CD14-positive monocyte (primary cell): ENCODE data around the gene NEK10. TPM values are rescaled to one million over a fixed set of nuclear protein-coding genes. Genes with fewer than 3 reads are reported as not detected.

ENCODE experiments used
- DNase-seq, 3 donors: peaks; one replicate each; pipeline ENCODE4 v3.0.0-alpha.2; 2011 to 2022
- H2AFZ ChIP-seq: 2 replicates; pipeline ENCODE4 v1.6.0; 2012; ENCODE audit warnings: mild to moderate bottlenecking, low read depth, low read length, inconsistent platforms; ENCODE audit not compliant: insufficient read depth, poor library complexity, severe bottlenecking
- H3K27ac ChIP-seq, 2 donors: 1 replicate in 1 of 2; 2 replicates in 1 of 2; pipeline ENCODE4 v1.5.1; 2012 to 2013; ENCODE audit warnings: low read length in 2 of 2, control low read depth in 1 of 2, inconsistent platforms in 1 of 2, low read depth in 1 of 2, mild to moderate bottlenecking in 1 of 2
- H3K27me3 ChIP-seq, 2 donors: one replicate each; pipeline versions ENCODE4 v1.6.0 to v1.6.1; 2011 to 2013; ENCODE audit warnings: low read length in 2 of 2; ENCODE audit not compliant: control insufficient read depth in 2 of 2, insufficient read depth in 2 of 2
- H3K36me3 ChIP-seq, 2 donors: replicated peaks in 1 of 2; 1 replicate in 1 of 2; 2 replicates in 1 of 2; pipeline versions ENCODE4 v1.5.1 to v1.6.1; 2012 to 2013; ENCODE audit warnings: low read length in 2 of 2, control low read depth in 1 of 2, inconsistent platforms in 1 of 2, mild to moderate bottlenecking in 1 of 2; ENCODE audit not compliant: insufficient read depth in 2 of 2, control insufficient read depth in 1 of 2
- H3K4me1 ChIP-seq, 2 donors: 1 replicate in 1 of 2; 2 replicates in 1 of 2; pipeline versions ENCODE4 v1.5.1 to v1.6.1; 2012 to 2013; ENCODE audit warnings: low read length in 2 of 2, control low read depth in 1 of 2, inconsistent platforms in 1 of 2, mild to moderate bottlenecking in 1 of 2, moderate library complexity in 1 of 2; ENCODE audit not compliant: insufficient read depth in 2 of 2, control insufficient read depth in 1 of 2
- H3K4me2 ChIP-seq: replicated peaks from 2 replicates; pipeline ENCODE3; 2012; ENCODE audit warnings: low read length, moderate library complexity, mild to moderate bottlenecking; ENCODE audit not compliant: poor library complexity, severe bottlenecking; ENCODE audit errors: extremely low read depth
- H3K4me3 ChIP-seq, 3 experiments: fragments of 200-600 bp in 1 of 3; sonication (generic) in 1 of 3; replicated peaks in 1 of 3; 1 replicate in 2 of 3; 2 replicates in 1 of 3; pipeline ENCODE4 v1.5.1; 2011 to 2013; ENCODE audit warnings: low read length in 3 of 3, mild to moderate bottlenecking in 3 of 3, control low read depth in 2 of 3, low read depth in 2 of 3, inconsistent platforms in 1 of 3, moderate library complexity in 1 of 3
- H3K79me2 ChIP-seq: 2 replicates; pipeline ENCODE4 v1.6.0; 2012; ENCODE audit warnings: mild to moderate bottlenecking, control low read depth, inconsistent platforms, low read length, moderate library complexity; ENCODE audit not compliant: insufficient read depth
- H3K9ac ChIP-seq: 2 replicates; pipeline ENCODE4 v1.6.0; 2017; ENCODE audit warnings: low read length, mild to moderate bottlenecking; ENCODE audit not compliant: insufficient read depth, poor library complexity, severe bottlenecking
- H3K9me3 ChIP-seq, 2 donors: replicated peaks in 1 of 2; 1 replicate in 1 of 2; 2 replicates in 1 of 2; pipeline versions ENCODE4 v1.5.1 to v1.6.1; 2012 to 2013; ENCODE audit warnings: low read length in 2 of 2, control low read depth in 1 of 2; ENCODE audit not compliant: control insufficient read depth in 1 of 2, insufficient read depth in 1 of 2
- H4K20me1 ChIP-seq: 2 replicates; pipeline ENCODE4 v1.6.0; 2012; ENCODE audit warnings: mild to moderate bottlenecking, low read length, control low read depth, moderate library complexity; ENCODE audit not compliant: insufficient read depth
- H3K27ac Mint-ChIP-seq, 7 donors: one replicate each; pipeline ENCODE4 v1.8.0; 2020; ENCODE audit warnings: mild to moderate bottlenecking in 7 of 7, mixed read lengths in 7 of 7, moderate library complexity in 6 of 7, inconsistent platforms in 2 of 7
- H3K27me3 Mint-ChIP-seq, 3 donors: one replicate each; pipeline ENCODE4 v1.8.0; 2021 to 2022; ENCODE audit warnings: low read depth in 3 of 3, mild to moderate bottlenecking in 3 of 3, mixed read lengths in 3 of 3, moderate library complexity in 3 of 3, inconsistent platforms in 1 of 3
- H3K36me3 Mint-ChIP-seq, 2 donors: one replicate each; pipeline ENCODE4 v1.8.0; 2020; ENCODE audit warnings: mixed read lengths in 2 of 2, inconsistent platforms in 1 of 2, mild to moderate bottlenecking in 1 of 2
- H3K4me1 Mint-ChIP-seq: one replicate; pipeline ENCODE4 v1.8.0; 2020; ENCODE audit warnings: mild to moderate bottlenecking, mixed read lengths
- H3K4me3 Mint-ChIP-seq, 2 donors: one replicate each; pipeline ENCODE4 v1.8.0; 2020; ENCODE audit warnings: mild to moderate bottlenecking in 2 of 2, mixed read lengths in 2 of 2, moderate library complexity in 1 of 2
- H3K9me3 Mint-ChIP-seq, 7 donors: one replicate each; pipeline ENCODE4 v1.8.0; 2020 to 2022; ENCODE audit warnings: mixed read lengths in 7 of 7, mild to moderate bottlenecking in 6 of 7, moderate library complexity in 6 of 7, inconsistent platforms in 2 of 7
- WGBS: methylation state at CpG from one replicate; pipeline ENCODE4 v1.1.5; 2013; ENCODE audit warnings: missing lambda C conversion rate; ENCODE audit not compliant: insufficient coverage; 5-methylcytosine and 5-hydroxymethylcytosine counted together
- intact Hi-C, 2 donors: fragments of 100-400 bp; cut with micrococcal nuclease; formaldehyde crosslinking; loops; one replicate each; pipeline versions ENCODE4 v1.15.0 to v1.15.1; 2023
- polyA plus RNA-seq, 3 donors: library from polyadenylated mRNA; depleted of rRNA in 1 of 3; unstranded in 2 of 3; stranded (reverse) in 1 of 3; fragments of 300-500 nt in 2 of 3; fragments of >200 nt in 1 of 3; fragmentation: Illumina TruSeq in 2 of 3; gene quantifications; 1 replicate in 2 of 3; 2 replicates in 1 of 3; pipeline ENCODE4 v1.2.3, GENCODE V29; 2012 to 2021
- TF ChIP-seq, protein P1 (sequence below): fragments of 200-600 bp; IDR thresholded peaks from one replicate; pipeline ENCODE4 v1.8.0; 2022; ENCODE audit warnings: antibody characterized with exemption, mild to moderate bottlenecking

Gene NEK10
- polyA plus RNA-seq, 3 donors: not detected

DNA sequence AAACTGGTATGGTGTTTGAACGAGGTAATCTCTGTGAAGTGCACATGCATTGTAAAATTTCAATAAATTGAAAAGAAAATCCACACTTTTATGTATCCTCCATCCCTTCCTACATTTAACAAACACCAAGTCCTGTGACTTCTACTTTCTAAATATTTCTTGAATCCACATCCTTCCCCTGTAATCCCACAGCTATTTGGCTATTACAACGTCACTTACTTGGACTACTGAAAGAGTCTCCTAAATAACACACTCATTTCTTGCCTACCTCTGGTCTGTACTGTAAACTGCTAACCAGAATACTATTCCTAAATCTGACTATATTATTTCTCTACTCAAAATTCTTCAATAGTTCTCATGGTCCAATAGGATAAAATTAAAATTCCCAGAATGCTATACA lies 176.1 kb downstream of the NEK10 start:
- WGBS: 83% methylated on average over 1 of the region's 2 CpGs
- no peaks in the 10 kb centered on the region for H4K20me1 ChIP-seq

DNA sequence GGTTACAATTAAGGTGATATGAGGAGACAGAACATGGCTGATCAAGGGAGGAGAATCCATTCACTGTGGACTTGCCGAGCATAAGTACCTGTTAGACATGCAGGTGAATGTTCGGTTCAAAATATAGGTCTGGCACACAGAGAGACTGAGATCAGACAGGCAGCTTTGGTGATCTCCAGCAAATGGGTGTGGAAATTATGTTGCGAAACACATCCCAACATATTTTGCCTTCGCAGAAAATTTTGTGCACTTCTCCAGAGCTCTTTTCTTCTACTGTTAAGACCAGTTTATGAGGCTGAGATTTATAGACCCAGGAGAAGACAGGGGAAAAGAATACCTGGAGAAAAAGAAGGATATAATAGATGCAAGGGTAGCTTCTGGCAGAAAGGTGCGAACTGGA lies 183.2 kb downstream of the NEK10 start:
- Mint-ChIP-seq H3K27me3 (peaks cover 0 to 3% (median 0%) of the 10 kb centered on the region in 3 donors), H3K27ac (no peak overlapping the region), H3K4me1 (no peaks in the 10 kb centered on the region), H3K9me3 (peaks cover 0 to 2% (median 0%) of the 10 kb centered on the region in 7 donors), H3K4me3 (no peak overlapping the region), H3K36me3 (no peaks in the 10 kb centered on the region)
- Histone ChIP-seq H4K20me1 (no peaks in the 10 kb centered on the region), H3K9ac (no peak overlapping the region), H3K9me3 (no peaks in the 10 kb centered on the region), H3K4me3 (no peak overlapping the region), H2AFZ (no peak overlapping the region), H3K79me2 (no peaks in the 10 kb centered on the region), H3K27me3 (no peaks in the 10 kb centered on the region), H3K36me3 (no peaks in the 10 kb centered on the region), H3K27ac (no peak overlapping the region), H3K4me1 (no peaks in the 10 kb centered on the region), H3K4me2 (no peak overlapping the region)
- no peak for DNase-seq
- WGBS: 83% methylated on average over 2 of the region's 5 CpGs
- intact Hi-C loops: no loop called here
- TF ChIP-seq, protein P1, sequence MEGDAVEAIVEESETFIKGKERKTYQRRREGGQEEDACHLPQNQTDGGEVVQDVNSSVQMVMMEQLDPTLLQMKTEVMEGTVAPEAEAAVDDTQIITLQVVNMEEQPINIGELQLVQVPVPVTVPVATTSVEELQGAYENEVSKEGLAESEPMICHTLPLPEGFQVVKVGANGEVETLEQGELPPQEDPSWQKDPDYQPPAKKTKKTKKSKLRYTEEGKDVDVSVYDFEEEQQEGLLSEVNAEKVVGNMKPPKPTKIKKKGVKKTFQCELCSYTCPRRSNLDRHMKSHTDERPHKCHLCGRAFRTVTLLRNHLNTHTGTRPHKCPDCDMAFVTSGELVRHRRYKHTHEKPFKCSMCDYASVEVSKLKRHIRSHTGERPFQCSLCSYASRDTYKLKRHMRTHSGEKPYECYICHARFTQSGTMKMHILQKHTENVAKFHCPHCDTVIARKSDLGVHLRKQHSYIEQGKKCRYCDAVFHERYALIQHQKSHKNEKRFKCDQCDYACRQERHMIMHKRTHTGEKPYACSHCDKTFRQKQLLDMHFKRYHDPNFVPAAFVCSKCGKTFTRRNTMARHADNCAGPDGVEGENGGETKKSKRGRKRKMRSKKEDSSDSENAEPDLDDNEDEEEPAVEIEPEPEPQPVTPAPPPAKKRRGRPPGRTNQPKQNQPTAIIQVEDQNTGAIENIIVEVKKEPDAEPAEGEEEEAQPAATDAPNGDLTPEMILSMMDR: no peak

More for the DNA sequence above, 176.1 kb downstream of the NEK10 start:
- intact Hi-C loops: no loop called here
- H3K4me1 ChIP-seq: no peaks in the 10 kb centered on the region
- no peak overlapping the region for H3K9ac ChIP-seq
- H3K4me1 Mint-ChIP-seq: no peaks in the 10 kb centered on the region
- H3K27me3 Mint-ChIP-seq: peaks cover 0 to 3% (median 2%) of the 10 kb centered on the region in 3 donors
- H3K9me3 Mint-ChIP-seq: peaks cover 0 to 4% (median 0%) of the 10 kb centered on the region in 7 donors
- no peaks in the 10 kb centered on the region for H3K27me3 ChIP-seq
- H3K36me3 ChIP-seq: no peaks in the 10 kb centered on the region
- H3K4me3 ChIP-seq: no peak overlapping the region
- H3K4me3 Mint-ChIP-seq: no peak overlapping the region
- H3K36me3 Mint-ChIP-seq: no peaks in the 10 kb centered on the region
- peaks cover 0 to 7% of the 10 kb centered on the region in 2 donors for H3K9me3 ChIP-seq
- no peak overlapping the region for H3K27ac Mint-ChIP-seq
- H2AFZ ChIP-seq: no peak overlapping the region
- DNase-seq: no peak
- H3K79me2 ChIP-seq: no peaks in the 10 kb centered on the region
- TF ChIP-seq, protein P1: no peak
- H3K4me2 ChIP-seq: no peak overlapping the region
- H3K27ac ChIP-seq: no peak overlapping the region
